DND-41 (cell line): ENCODE results near the gene ASIP.
"Not testable (repeated sequence)": the region's sequence is repeated elsewhere in the genome, so short reads cannot be mapped to it uniquely, and the experiment has no call there.

ENCODE experiments used
- EZH2 ChIP-seq: IDR thresholded peaks from 3 replicates; pipeline ENCODE4 v1.6.1; 2012; ENCODE audit warnings: borderline replicate concordance, low read depth, mild to moderate bottlenecking, moderate library complexity, low read length, inconsistent platforms; ENCODE audit not compliant: severe bottlenecking
- TF ChIP-seq, protein P1 (sequence below): IDR thresholded peaks from 2 replicates; pipeline ENCODE4 v1.5.1; 2012; ENCODE audit warnings: borderline replicate concordance, low read length, moderate library complexity, mild to moderate bottlenecking; ENCODE audit not compliant: poor library complexity, severe bottlenecking; ENCODE audit errors: extremely low read depth

DNA sequence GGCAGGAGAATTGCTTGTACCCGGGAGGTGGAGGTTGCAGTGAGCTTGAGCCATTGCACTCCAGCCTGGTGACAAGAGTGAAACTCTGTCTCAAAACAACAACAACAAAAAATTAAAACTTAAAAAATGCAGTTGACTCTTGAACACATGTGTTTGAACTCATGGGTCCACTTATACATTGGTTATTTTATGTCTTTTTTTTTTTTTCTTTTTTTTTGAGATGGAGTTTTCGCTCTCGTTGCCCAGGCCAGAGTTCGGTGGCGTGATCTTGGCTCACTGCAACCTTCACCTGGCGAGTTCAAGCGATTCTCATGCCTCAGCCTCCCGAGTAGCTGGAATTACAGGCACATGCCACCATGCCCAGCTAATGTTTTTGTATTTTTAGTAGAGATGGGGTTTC lies 22.2 kb downstream of the ASIP start:
- TF ChIP-seq, protein P1, sequence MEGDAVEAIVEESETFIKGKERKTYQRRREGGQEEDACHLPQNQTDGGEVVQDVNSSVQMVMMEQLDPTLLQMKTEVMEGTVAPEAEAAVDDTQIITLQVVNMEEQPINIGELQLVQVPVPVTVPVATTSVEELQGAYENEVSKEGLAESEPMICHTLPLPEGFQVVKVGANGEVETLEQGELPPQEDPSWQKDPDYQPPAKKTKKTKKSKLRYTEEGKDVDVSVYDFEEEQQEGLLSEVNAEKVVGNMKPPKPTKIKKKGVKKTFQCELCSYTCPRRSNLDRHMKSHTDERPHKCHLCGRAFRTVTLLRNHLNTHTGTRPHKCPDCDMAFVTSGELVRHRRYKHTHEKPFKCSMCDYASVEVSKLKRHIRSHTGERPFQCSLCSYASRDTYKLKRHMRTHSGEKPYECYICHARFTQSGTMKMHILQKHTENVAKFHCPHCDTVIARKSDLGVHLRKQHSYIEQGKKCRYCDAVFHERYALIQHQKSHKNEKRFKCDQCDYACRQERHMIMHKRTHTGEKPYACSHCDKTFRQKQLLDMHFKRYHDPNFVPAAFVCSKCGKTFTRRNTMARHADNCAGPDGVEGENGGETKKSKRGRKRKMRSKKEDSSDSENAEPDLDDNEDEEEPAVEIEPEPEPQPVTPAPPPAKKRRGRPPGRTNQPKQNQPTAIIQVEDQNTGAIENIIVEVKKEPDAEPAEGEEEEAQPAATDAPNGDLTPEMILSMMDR = not testable (repeated sequence)
- TF ChIP-seq EZH2 = not testable (repeated sequence)
